ENCODE results near the gene DIAPH2. TPM values are rescaled to one million over a fixed set of nuclear protein-coding genes. Genes with fewer than 3 reads are reported as not detected.

DIAPH2 gene
- total and polyA plus RNA-seq, 12 donors = 1.8 to 13.6 (median 10.1) TPM

DNA sequence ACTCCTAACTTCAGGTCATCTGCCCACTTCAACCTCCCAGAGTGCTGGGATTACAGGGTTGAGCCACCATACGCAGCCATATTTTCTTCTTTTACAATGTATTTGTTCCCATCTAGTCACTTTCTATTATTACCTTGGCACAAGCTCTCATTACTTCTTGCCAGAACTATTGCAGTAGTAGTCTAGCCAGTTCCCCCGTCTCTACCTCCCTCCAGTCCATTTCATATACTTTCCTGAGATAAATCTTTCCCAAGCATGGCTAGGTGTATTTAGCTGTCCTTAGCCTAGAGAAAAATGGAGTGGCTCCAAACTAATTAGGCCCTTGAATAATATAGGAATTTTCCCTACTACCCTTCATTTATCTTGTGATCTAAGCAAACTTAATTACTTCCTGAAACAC lies 611.3 kb downstream of the DIAPH2 start:
- intact Hi-C loops (cut with DNase I) = no loop called here
- ATAC-seq = no peak
- Histone ChIP-seq H3K9me3 (no peaks in the 10 kb centered on the region), H3K27ac (no peak overlapping the region), H3K4me3 (no peak overlapping the region), H3K36me3 (no peaks in the 10 kb centered on the region), H3K27me3 (no peaks in the 10 kb centered on the region), H3K4me1 (no peaks in the 10 kb centered on the region)
- no peak for TF ChIP-seq CTCF (IDR thresholded peaks at IDR 0.05)
- no peak for DNase-seq
- 86 to 88% methylated on average over 2 of the region's 2 CpGs for WGBS, 2 donors

GRCh38 chrX:97306771-97307470 lies 622.3 kb downstream of the DIAPH2 start:
- intact Hi-C loops (cut with DNase I) = no loop called here
- Histone ChIP-seq H3K4me3 (no peak overlapping the region), H3K9me3 (no peaks in the 10 kb centered on the region), H3K27me3 (peaks cover 0 to 8% (median 0%) of the 10 kb centered on the region in 7 donors), H3K27ac (no peak overlapping the region), H3K36me3 (no peaks in the 10 kb centered on the region), H3K4me1 (no peaks in the 10 kb centered on the region)
- no peak for ATAC-seq
- TF ChIP-seq CTCF (IDR thresholded peaks at IDR 0.05) = no peak
- WGBS, 2 donors = 50 to 61% methylated on average over 1 of the region's 1 CpG
- DNase-seq = no peak

DNA sequence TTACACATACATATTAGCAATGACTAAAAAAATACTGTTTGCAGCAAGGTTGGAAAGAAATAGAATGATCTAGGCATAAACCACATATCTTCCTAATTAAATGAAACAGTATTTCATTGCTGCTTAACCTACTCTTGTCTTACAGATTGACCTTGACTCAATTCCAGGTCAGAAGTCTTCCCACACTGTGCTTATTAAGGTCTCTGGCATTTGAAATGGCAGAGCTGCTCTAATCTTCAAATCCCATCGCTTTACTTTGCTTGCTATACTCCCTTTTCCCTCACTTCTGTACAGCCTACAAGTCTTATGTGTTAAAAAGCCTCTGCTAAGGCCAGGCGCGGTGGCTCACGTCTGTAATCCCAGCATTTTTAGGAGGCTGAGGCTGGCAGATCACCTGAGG lies 623.5 kb downstream of the DIAPH2 start:
- no peak for DNase-seq
- H3K27me3 ChIP-seq = peaks cover 0 to 8% (median 0%) of the 10 kb centered on the region in 7 donors

DNA sequence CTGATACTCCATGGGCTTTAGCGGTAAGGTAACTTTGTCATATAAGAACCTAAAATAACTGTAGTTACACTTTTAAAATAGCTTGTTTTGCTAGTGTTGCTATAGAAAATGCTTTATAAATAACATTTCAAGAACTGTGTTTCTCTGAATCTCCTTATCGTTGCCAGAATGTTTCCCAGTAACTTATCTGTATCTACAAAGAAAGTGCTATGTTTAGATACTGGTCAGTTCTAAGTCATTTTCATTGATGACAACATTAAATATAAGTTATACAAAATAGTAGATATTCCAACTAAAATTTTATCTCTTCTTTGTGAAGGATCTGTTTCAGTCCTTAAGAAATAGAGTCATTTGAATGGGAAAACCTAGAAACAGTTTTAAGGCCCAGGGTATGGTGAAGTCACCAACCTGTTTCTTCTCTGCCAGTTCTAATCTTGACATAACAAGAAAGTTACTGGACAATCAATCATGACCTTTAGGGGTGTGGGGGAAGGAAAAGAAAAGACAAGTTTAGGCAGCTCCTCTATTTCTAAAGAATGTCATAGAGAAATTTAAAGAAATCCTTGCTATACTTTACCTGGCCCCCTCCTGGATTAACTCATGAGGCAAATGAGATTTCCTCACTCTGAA lies 625.0 kb downstream of the DIAPH2 start:
- ATAC-seq = no peak
- Histone ChIP-seq H3K4me1 (no peaks in the 10 kb centered on the region), H3K27ac (no peak overlapping the region), H3K27me3 (peaks cover 0 to 8% (median 0%) of the 10 kb centered on the region in 7 donors), H3K36me3 (no peaks in the 10 kb centered on the region), H3K4me3 (no peak overlapping the region), H3K9me3 (no peaks in the 10 kb centered on the region)
- 42 to 51% methylated on average over 2 of the region's 2 CpGs for WGBS, 2 donors
- intact Hi-C loops (cut with DNase I) = no loop called here
- no peak for DNase-seq
- no peak for TF ChIP-seq CTCF (IDR thresholded peaks at IDR 0.05)

More for the DNA sequence above, 623.5 kb downstream of the DIAPH2 start:
- WGBS, 2 donors = 81 to 83% methylated on average over 4 of the region's 4 CpGs
- ATAC-seq = no peak
- no peaks in the 10 kb centered on the region for H3K9me3 ChIP-seq
- no peaks in the 10 kb centered on the region for H3K36me3 ChIP-seq
- no peaks in the 10 kb centered on the region for H3K4me1 ChIP-seq
- intact Hi-C loops (cut with DNase I) = no loop called here
- TF ChIP-seq CTCF (IDR thresholded peaks at IDR 0.05) = no peak
- no peak overlapping the region for H3K27ac ChIP-seq
- H3K4me3 ChIP-seq = no peak overlapping the region

All from heart right ventricle (tissue), 16 donors.